ENCODE data around the gene CATSPER3. TPM values are rescaled to one million over a fixed set of nuclear protein-coding genes. Genes with fewer than 3 reads are reported as not detected.

Gene CATSPER3
- 1.3 and 1.4 TPM in 2 replicates for total RNA-seq
- long read RNA-seq, partial matches to known transcripts = 0 of 2 reads
- long read RNA-seq, other reads (novel, unspliced or antisense) = 2 of 2 reads

DNA sequence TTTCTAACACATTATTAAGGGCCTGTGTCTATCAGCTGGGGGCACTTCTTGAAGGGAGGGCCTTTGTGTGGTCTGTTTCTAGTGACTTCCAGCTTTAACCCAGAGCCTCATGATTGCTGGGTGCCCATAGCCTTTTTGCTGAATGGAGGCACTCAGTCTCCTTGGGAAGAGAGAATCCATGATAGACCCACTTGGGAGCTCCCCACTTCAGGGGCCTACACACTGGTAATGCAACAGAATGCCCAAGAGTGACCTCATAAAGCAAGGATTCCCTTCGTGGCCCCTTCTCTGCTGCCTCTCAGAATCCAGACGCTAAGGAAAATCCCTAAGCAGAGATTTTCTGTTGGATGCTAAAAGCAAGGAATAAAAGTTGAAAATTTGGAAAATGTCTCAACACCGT, at the start of gene CATSPER3:
TSS of gene CATSPER3 (plus strand) at position 301 of the 400 bp plus-strand sequence. CDS start at position 386, 85 bp downstream.
- Mint-ChIP-seq H3K4me3 (ENCODE audit: low read depth) (no peak within 1 kb of the TSS), H3K36me3 (ENCODE audit: insufficient read depth) (peaks cover 4% of the 10 kb centered on the region), H3K27ac (peak within 1 kb of the TSS; percentile 65), H3K4me1 (ENCODE audit: low read depth) (peaks cover 4% of the 10 kb centered on the region), H3K27me3 (no peaks in the 10 kb centered on the region), H3K9me3 (ENCODE audit: low read depth) (no peaks in the 10 kb centered on the region)
- no peak for DNase-seq (ENCODE audit: low spot score, unreplicated experiment)
- no peak for TF ChIP-seq CTCF (IDR thresholded peaks at IDR 0.05; ENCODE audit: unreplicated experiment)

DNA sequence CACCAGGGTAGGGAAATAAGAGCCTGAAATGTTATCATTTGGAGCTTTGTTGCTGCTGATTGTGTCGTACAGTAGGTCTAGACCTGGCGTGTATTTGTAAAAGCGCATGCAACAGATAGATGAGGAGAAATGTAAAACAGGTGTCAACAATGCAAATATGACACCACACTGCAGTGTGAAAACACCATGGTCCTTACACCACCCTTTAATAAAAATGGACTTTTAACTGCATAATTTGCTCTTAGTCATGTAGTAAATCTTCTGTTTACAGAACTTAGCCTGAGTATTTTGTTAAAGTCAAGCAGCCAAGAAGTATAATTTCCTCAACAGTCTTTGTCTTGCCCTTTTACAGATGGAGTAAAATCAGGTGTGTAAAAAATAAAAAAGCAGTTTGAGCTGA, 48.8 kb upstream of the CATSPER3 start:
- no peak for DNase-seq (ENCODE audit: low spot score, unreplicated experiment)
- no peaks in the 10 kb centered on the region for H3K9me3 Mint-ChIP-seq (ENCODE audit: low read depth)
- peaks cover 14% of the 10 kb centered on the region for H3K4me1 Mint-ChIP-seq (ENCODE audit: low read depth)
- TF ChIP-seq CTCF (IDR thresholded peaks at IDR 0.05; ENCODE audit: unreplicated experiment) = no peak
- no peak overlapping the region for H3K27ac Mint-ChIP-seq
- H3K4me3 Mint-ChIP-seq (ENCODE audit: low read depth) = no peak overlapping the region
- H3K36me3 Mint-ChIP-seq (ENCODE audit: insufficient read depth) = peaks cover 11% of the 10 kb centered on the region
- H3K27me3 Mint-ChIP-seq = no peaks in the 10 kb centered on the region

DNA sequence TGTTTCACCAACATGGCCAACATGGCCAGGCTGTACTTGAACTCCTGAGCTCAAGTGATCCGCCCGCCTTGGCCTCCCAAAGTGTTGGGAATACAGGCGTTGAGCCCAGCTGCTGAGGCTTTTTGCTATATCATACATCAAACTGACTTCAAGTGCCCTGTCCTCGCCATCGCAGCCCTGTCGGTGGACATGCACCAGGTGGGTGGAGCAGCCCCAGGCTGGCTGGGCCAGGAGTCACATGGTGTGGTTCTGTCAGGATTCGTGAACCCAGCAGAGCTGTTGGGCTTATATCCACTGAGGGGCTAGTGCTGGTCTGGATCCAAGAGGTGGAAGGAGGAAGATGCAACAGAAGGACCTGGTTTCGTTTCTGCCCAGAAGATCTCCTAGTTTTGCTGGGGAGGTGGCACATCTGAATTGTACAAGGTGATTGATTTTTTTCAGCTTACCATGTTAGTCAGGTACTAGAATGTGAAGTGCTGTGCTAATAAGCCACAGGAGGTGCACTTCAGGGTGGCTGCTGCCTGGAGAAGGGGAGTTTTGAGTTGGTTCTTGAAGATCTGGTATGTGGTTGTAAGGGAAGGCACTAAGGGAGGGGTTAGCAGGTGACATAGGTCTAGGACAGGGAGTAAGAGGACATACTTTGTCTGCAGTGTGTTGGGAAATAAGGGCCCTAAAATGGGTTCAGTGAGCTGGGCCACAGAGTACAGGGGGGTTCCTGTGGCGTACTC, 46.7 kb upstream of the CATSPER3 start:
- no peak for TF ChIP-seq CTCF (IDR thresholded peaks at IDR 0.05; ENCODE audit: unreplicated experiment)
- H3K4me3 Mint-ChIP-seq (ENCODE audit: low read depth) = no peak overlapping the region
- H3K27me3 Mint-ChIP-seq = no peaks in the 10 kb centered on the region
- H3K36me3 Mint-ChIP-seq (ENCODE audit: insufficient read depth) = peaks cover 11% of the 10 kb centered on the region
- H3K4me1 Mint-ChIP-seq (ENCODE audit: low read depth) = peaks cover 14% of the 10 kb centered on the region
- no peak for DNase-seq (ENCODE audit: low spot score, unreplicated experiment)
- no peaks in the 10 kb centered on the region for H3K9me3 Mint-ChIP-seq (ENCODE audit: low read depth)
- H3K27ac Mint-ChIP-seq = no peak overlapping the region

GRCh38 chr5:134932508-134932907, 35.2 kb upstream of the CATSPER3 start:
- DNase-seq (ENCODE audit: low spot score, unreplicated experiment) = no peak
- Mint-ChIP-seq H3K27me3 (no peaks in the 10 kb centered on the region), H3K4me3 (ENCODE audit: low read depth) (no peak overlapping the region), H3K27ac (no peak overlapping the region), H3K4me1 (ENCODE audit: low read depth) (no peaks in the 10 kb centered on the region), H3K9me3 (ENCODE audit: low read depth) (no peaks in the 10 kb centered on the region), H3K36me3 (ENCODE audit: insufficient read depth) (peaks cover 7% of the 10 kb centered on the region)
- TF ChIP-seq CTCF (IDR thresholded peaks at IDR 0.05; ENCODE audit: unreplicated experiment) = no peak

GRCh38 chr5:134934202-134934601, 33.5 kb upstream of the CATSPER3 start:
- no peak overlapping the region for H3K27ac Mint-ChIP-seq
- H3K4me1 Mint-ChIP-seq (ENCODE audit: low read depth) = peaks cover 4% of the 10 kb centered on the region

More at GRCh38 chr5:134934202-134934601, 33.5 kb upstream of the CATSPER3 start:
- Mint-ChIP-seq H3K9me3 (ENCODE audit: low read depth) (no peaks in the 10 kb centered on the region), H3K4me3 (ENCODE audit: low read depth) (no peak overlapping the region), H3K36me3 (ENCODE audit: insufficient read depth) (peaks cover 8% of the 10 kb centered on the region), H3K27me3 (no peaks in the 10 kb centered on the region)
- no peak for TF ChIP-seq CTCF (IDR thresholded peaks at IDR 0.05; ENCODE audit: unreplicated experiment)
- no peak for DNase-seq (ENCODE audit: low spot score, unreplicated experiment)
